Liver (tissue), 9 donors: ENCODE results near the gene ABLIM1. TPM values are rescaled to one million over a fixed set of nuclear protein-coding genes. Genes with fewer than 3 reads are reported as not detected.

Experiments used
- DNase-seq: peaks from one replicate; pipeline ENCODE4 v3.0.0-alpha.2; 2017; ENCODE audit warnings: low spot score
- H3K27ac ChIP-seq, 2 donors: one replicate each; pipeline ENCODE4 v1.7.0; 2013; ENCODE audit warnings: inconsistent platforms in 2 of 2, low read length in 2 of 2, control low read depth in 1 of 2, low read depth in 1 of 2, mild to moderate bottlenecking in 1 of 2
- H3K27me3 ChIP-seq, 4 donors: one replicate each; pipeline versions ENCODE4 v1.6.1 to v1.7.0; 2013; ENCODE audit warnings: low read length in 3 of 4, inconsistent platforms in 1 of 4, mild to moderate bottlenecking in 1 of 4, moderate library complexity in 1 of 4; ENCODE audit not compliant: control insufficient read depth in 4 of 4, insufficient read depth in 4 of 4
- H3K36me3 ChIP-seq, 4 donors: one replicate each; pipeline versions ENCODE4 v1.6.1 to v1.7.0; 2013; ENCODE audit warnings: low read length in 3 of 4, mild to moderate bottlenecking in 3 of 4, low read depth in 1 of 4, moderate library complexity in 1 of 4; ENCODE audit not compliant: control insufficient read depth in 4 of 4, insufficient read depth in 3 of 4
- H3K4me1 ChIP-seq, 4 donors: one replicate each; pipeline versions ENCODE4 v1.6.1 to v1.7.0; 2013; ENCODE audit warnings: low read length in 3 of 4, mild to moderate bottlenecking in 3 of 4, moderate library complexity in 1 of 4; ENCODE audit not compliant: control insufficient read depth in 4 of 4, insufficient read depth in 4 of 4
- H3K4me3 ChIP-seq, 3 donors: one replicate each; pipeline versions ENCODE4 v1.6.1 to v1.7.0; 2013; ENCODE audit warnings: low read length in 3 of 3, control low read depth in 1 of 3, low read depth in 1 of 3, mild to moderate bottlenecking in 1 of 3
- H3K9ac ChIP-seq, 2 donors: one replicate each; pipeline ENCODE4 v1.7.0; 2013; ENCODE audit warnings: low read length in 2 of 2, mild to moderate bottlenecking in 2 of 2, moderate library complexity in 2 of 2, control low read depth in 1 of 2, low read depth in 1 of 2
- H3K9me3 ChIP-seq, 4 donors: one replicate each; pipeline versions ENCODE4 v1.6.1 to v1.7.0; 2013; ENCODE audit warnings: low read length in 3 of 4; ENCODE audit not compliant: control insufficient read depth in 4 of 4
- CTCF ChIP-seq: fragments of 150-350 bp; IDR thresholded peaks from 2 replicates; pipeline ENCODE4 v1.5.1; 2017; ENCODE audit warnings: improper control_type of control experiment, low read depth, low read length; ENCODE audit not compliant: missing input control
- EGR1 ChIP-seq, 2 donors: IDR thresholded peaks; 2 replicates each; pipeline ENCODE4 v1.6.1; 2016 to 2018; ENCODE audit warnings: antibody characterized with exemption in 2 of 2, low read depth in 2 of 2
- FOXA1 ChIP-seq: IDR thresholded peaks from 2 replicates; pipeline ENCODE4 v1.6.1; 2016; ENCODE audit warnings: antibody characterized with exemption
- FOXA2 ChIP-seq: IDR thresholded peaks from 2 replicates; pipeline ENCODE4 v1.6.1; 2016; ENCODE audit warnings: antibody characterized with exemption
- HNF4A ChIP-seq, 2 donors: conservative IDR thresholded peaks; 2 replicates each; pipeline ENCODE4 v1.6.1; 2016; ENCODE audit warnings: antibody characterized with exemption in 2 of 2, mild to moderate bottlenecking in 2 of 2
- NR2F2 ChIP-seq: IDR thresholded peaks from 2 replicates; pipeline ENCODE4 v1.6.1; 2016; ENCODE audit warnings: antibody characterized with exemption
- RAD21 ChIP-seq, 2 donors: IDR thresholded peaks; 2 replicates each; pipeline ENCODE4 v1.6.1; 2016; ENCODE audit warnings: antibody characterized with exemption in 2 of 2, mild to moderate bottlenecking in 2 of 2
- SP1 ChIP-seq: IDR thresholded peaks from 2 replicates; pipeline ENCODE4 v1.6.1; 2018; ENCODE audit warnings: antibody characterized with exemption, mild to moderate bottlenecking
- TAF1 ChIP-seq: conservative IDR thresholded peaks from 2 replicates; pipeline ENCODE4 v1.6.1; 2016; ENCODE audit warnings: antibody characterized with exemption, mild to moderate bottlenecking
- YY1 ChIP-seq: IDR thresholded peaks from 2 replicates; pipeline ENCODE4 v1.6.1; 2016; ENCODE audit warnings: antibody characterized with exemption, mild to moderate bottlenecking
- WGBS: extraction: QIAGEN DNeasy Blood & Tissue Kit; methylation state at CpG from one replicate; pipeline ENCODE4 v1.1.7; 2013; 5-methylcytosine and 5-hydroxymethylcytosine counted together
- polyA plus RNA-seq, 2 donors: library from polyadenylated mRNA; stranded (reverse) in 1 of 2; unstranded in 1 of 2; fragments of 200-250 nt in 1 of 2; fragments of >200 nt in 1 of 2; fragmentation: Nextera tagmentation in 1 of 2; extraction: Ambion mirVana in 1 of 2; gene quantifications; one replicate each; pipeline versions ENCODE4 v1.2.1 to v1.2.3, GENCODE V29; 2013 to 2015
- total RNA-seq, 2 donors: library from RNA; depleted of rRNA; stranded (reverse); fragments of >200 nt; gene quantifications; one replicate each; pipeline ENCODE4 v1.2.3, GENCODE V29; 2014
- donor health status: healthy.
- donor health status: healthy.
- donor health status: healthy.
- donor health status: healthy.
- donor health status: healthy.

Gene ABLIM1
- total and polyA plus RNA-seq, 4 donors: 10.9 to 31.3 (median 13.1) TPM

- no peak for TF ChIP-seq CTCF
- TF ChIP-seq FOXA2: no peak
- TF ChIP-seq HNF4A (conservative IDR thresholded peaks at IDR 0.05): no peak
- TF ChIP-seq NR2F2: no peak
- TF ChIP-seq YY1: no peak
Measured at GRCh38 chr10:114444819-114445218, 213.3 kb downstream of the ABLIM1 start (continued).

GRCh38 chr10:114442091-114442630 lies 215.9 kb downstream of the ABLIM1 start:
- Histone ChIP-seq H3K4me3 (no peak overlapping the region), H3K36me3 (peaks cover 11 to 60% (median 45%) of the 10 kb centered on the region in 4 donors), H3K9me3 (no peaks in the 10 kb centered on the region), H3K4me1 (no peaks in the 10 kb centered on the region), H3K27ac (no peak overlapping the region), H3K27me3 (no peaks in the 10 kb centered on the region), H3K9ac (no peak overlapping the region)
- no peak for DNase-seq
- 85% methylated on average over 4 of the region's 4 CpGs for WGBS
- no peak for TF ChIP-seq RAD21 (IDR thresholded peaks at IDR 0.05)

DNA sequence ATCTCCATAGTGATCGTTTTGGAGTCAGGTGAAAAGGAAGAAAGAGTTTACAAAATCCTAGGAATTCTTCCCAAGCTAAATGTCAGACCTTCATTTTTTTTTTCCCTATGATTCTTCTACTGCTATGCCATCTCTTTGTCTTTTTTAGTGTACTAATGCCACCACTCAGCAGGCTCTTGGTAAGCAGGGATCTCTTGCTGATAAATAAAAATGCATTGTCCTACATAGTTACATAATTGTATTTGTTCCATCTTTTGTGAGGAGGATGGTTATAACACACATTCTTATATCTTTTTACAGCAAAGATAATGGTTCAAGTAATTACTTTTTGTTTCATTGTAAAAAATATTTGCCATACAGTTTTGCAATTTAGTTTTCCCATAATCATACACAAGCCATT lies 217.0 kb downstream of the ABLIM1 start:
- Histone ChIP-seq H3K9ac (no peak overlapping the region), H3K27ac (no peak overlapping the region), H3K9me3 (no peaks in the 10 kb centered on the region), H3K4me3 (no peak overlapping the region), H3K27me3 (no peaks in the 10 kb centered on the region), H3K4me1 (no peaks in the 10 kb centered on the region), H3K36me3 (peaks cover 12 to 70% (median 52%) of the 10 kb centered on the region in 4 donors)
- no peak for DNase-seq
- 86% methylated on average over 1 of the region's 1 CpG for WGBS
- TF ChIP-seq CTCF (no peak), FOXA1 (no peak), TAF1 (no peak), RAD21 (IDR thresholded peaks at IDR 0.05) (no peak), SP1 (no peak)

- Histone ChIP-seq H3K36me3 (peaks cover 11 to 85% (median 62%) of the 10 kb centered on the region in 4 donors), H3K4me1 (no peaks in the 10 kb centered on the region), H3K27ac (no peak overlapping the region), H3K27me3 (no peaks in the 10 kb centered on the region), H3K9me3 (no peaks in the 10 kb centered on the region), H3K4me3 (no peak overlapping the region), H3K9ac (no peak overlapping the region)
- TF ChIP-seq RAD21 (IDR thresholded peaks at IDR 0.05): peak; percentile 26 to 71
- TF ChIP-seq EGR1 (IDR thresholded peaks at IDR 0.05; ENCODE audit: low read depth in 2 of 2): no peak
- TF ChIP-seq CTCF: peak; percentile 42
- 91% methylated on average over 9 of the region's 9 CpGs for WGBS
- no peak for DNase-seq
Measured at GRCh38 chr10:114437473-114438292, 220.4 kb downstream of the ABLIM1 start.
